Stimulated activated CD8-positive, alpha-beta memory T cell treated with anti-CD3 and anti-CD28 coated beads, Interleukin-15, amount 100 ng/mL, for 4 hours (primary cell): ENCODE measurements around the gene MORN1.

ENCODE experiments used
- DNase-seq, 2 donors: peaks; one replicate each; pipeline ENCODE4 v3.0.0-alpha.2; 2020; ENCODE audit warnings: low read depth in 2 of 2

Gene MORN1

DNA sequence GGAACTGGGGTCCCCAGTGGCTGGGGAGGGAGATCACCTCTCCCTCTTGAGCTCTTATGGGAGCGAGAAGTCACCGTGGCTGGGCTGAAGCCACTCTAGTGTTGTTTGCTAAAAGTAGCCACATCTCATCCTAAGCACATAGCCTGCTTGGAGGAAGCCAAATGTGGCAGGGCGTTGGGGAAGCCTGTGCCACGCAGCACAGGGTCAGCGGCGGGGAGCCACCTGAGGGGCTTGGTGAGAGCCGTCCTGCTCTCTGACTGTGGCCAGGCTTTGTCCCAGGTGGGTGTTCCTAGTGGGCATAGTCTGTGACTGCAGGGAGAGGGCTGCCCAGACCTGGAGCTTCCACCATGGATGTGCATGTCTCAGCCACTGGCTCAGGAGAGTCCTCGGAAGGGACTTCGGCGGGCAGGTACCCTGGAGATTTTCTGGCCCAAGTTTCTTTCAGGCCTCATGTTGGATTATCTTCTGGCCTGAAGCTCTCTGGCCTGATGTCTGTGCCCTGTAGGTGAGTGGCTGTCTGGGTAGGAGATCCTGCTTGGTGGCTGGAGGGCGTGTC lies 38.9 kb downstream of the MORN1 start:
- DNase-seq = no peak

GRCh38 chr1:2351723-2352122 lies 39.6 kb downstream of the MORN1 start:
- DNase-seq = no peak

GRCh38 chr1:2350911-2351655 lies 40.3 kb downstream of the MORN1 start:
- no peak for DNase-seq

DNA sequence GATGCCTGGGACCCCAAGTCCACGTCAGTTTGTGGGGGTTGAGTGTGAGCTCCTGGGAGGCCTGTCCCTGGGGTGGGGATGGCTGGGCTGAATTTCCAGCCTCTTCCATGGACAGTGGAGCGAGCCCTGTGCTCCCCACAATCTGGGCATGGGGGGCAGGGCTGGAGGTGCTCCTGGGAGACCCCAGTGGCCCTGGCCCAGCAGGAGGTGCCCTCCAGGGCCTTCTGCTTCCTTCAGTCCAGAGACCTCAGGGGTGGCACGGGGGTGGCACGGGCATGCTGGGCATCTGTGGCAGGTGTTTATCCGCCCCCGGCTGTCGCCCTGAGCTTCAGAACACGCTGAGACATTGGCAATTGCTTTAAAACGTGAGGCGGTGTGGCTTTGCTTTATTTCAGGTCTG lies 40.9 kb downstream of the MORN1 start:
- DNase-seq = no peak

- no peak for DNase-seq
Observed at GRCh38 chr1:2349806-2350205, 41.5 kb downstream of the MORN1 start.

GRCh38 chr1:2348346-2349325 lies 42.7 kb downstream of the MORN1 start:
- no peak for DNase-seq

- no peak for DNase-seq
Observed at GRCh38 chr1:2347896-2348295, 43.5 kb downstream of the MORN1 start.

DNA sequence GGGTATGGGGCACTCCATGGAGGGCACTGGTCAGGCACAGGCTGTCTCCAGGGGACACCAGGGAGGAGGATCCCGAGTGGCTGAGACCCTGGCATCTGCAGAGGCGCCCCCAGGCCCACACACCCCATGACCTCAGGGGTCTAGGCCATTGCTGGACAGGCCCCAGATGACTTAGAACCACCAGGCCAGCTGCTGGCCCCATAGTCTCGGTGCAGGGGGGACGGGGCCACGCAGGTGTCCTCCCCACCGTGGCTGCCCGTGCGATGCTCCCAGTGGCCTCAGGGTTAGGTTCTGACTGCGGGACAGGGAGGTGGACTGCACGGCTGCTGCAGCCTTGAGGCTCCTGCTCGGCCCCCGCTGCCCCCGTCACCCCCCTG lies 44.0 kb downstream of the MORN1 start:
- no peak for DNase-seq

- no peak for DNase-seq
Observed at GRCh38 chr1:2346691-2347408, 44.5 kb downstream of the MORN1 start.

GRCh38 chr1:2345297-2346075 lies 45.9 kb downstream of the MORN1 start:
- DNase-seq = no peak

- no peak for DNase-seq
Observed at GRCh38 chr1:2344744-2345296, 46.5 kb downstream of the MORN1 start.

DNA sequence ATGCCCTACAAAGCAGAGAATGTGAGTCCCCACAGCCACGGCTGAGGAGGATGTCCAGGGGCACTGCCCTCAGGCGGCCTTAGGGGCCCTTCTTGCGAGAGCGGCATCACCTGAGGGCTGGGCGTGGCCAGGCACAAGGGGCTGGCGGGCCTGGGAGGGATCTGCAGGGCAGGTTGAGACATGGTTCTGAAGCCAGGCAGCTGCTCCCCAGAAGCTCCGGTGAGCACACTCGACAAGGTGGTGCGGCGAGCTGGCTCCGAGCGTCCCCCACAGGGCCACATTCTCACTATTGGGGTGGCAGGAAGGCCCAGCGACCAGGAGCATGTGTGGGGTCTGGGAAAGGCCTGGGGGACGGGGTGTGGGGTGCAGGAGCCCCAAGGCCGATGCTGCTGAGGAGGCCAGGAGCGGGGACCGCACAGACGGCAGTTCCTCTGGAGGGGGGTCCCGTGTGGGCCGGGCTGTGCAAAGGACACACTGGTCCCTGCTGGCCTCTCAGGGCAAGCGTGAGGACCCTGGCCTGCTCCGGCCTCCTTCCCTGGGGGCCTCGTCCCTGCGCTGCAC lies 47.2 kb downstream of the MORN1 start:
- no peak for DNase-seq

DNA sequence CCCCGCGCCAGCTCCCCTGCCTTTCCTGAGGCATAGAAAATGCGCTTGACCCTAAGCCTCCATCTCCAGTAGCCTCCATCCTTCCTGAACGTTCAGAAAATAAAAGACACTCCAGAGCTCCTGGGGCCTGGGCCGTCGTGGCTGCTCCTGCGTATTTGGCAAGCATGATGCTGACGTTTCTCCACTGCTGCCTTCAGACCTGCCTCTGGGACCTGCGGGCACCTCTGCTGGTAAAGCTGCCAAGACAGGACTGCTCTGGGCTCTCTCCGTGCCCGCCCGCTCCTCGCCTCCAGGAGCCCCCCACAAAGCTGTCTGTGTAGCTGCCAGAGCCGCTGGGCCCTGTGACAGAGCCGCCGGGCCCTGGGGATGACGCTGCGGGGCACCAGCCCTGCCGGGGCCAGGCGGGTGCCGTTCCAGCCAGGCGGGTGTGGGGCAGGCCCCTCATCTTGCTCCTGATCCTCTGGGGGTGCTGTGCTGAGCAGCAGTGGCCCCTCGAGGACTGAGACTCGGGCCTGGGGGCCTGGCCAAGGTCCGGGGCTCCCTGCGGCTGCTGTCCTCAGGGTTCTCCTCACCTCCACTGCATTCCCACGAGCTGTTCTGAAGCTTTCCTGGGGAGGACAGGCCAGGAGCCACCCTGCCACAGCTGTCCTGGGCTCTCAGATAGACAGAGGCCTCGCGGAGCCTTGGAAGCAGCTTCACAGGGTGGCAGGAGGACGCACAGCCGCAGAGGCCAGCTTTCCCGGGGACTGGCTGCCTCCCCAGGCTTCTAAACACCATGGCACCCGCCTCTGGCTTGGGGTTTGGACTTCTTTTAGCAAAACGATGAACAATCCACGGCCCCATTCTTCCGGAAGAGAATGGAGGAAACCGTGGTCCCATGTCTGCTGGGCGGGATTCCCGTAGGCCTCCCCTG lies 48.1 kb downstream of the MORN1 start:
- no peak for DNase-seq

GRCh38 chr1:2342384-2343022 lies 48.9 kb downstream of the MORN1 start:
- DNase-seq = no peak

DNA sequence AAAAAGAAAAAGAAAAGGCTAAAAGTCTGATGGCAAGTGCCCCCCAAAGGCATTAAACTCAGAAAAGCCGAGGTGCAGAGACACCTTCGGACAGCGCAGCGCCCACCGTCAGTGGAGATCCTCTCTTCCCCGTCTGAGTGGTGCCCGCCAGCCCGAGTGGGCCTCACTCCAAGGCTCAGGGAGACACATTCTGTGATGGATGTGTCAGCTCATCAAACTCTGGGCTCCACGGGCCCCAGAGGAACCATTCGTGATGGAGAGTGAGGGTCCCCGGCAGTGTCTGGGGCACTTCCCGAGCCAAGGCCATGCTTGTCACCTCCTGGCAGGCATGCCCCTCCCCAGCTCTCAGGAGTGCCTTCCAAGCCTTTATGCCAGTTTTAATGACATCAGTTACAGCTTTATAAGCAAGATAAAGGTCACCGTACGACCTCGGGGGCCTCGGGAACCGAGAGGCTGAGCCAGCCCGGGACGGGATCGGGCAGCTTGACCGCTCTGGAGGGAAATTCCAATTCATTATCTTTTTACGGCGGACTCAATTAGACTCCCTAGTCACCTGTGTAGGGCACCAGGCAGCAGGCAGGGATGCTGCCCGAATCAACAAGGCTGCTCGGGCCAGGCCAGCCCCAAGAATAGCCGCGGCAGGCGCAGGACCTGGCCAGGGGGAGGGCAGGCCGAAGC lies 49.5 kb downstream of the MORN1 start:
- no peak for DNase-seq

DNA sequence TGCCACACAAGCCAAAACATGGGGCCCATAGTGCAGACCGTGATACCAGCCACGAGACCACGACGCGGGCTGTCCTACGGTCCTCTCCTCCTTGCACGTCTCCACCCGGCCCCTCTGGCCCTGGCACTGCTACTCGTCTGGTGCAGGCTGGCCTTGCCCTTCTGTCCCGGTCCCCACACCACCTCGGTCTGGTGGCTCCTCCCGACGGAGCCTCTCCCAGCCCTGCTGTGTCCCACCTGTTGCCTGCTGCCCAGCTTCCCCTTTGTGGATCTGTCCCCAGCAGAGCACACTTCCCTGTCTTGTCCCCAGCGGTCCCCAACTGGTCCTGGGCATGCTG lies 50.5 kb downstream of the MORN1 start:
- DNase-seq = no peak

- DNase-seq = no peak
Observed at GRCh38 chr1:2340086-2340917, 51.1 kb downstream of the MORN1 start.
